Fibroblast of villous mesenchyme (primary cell): ENCODE results near the gene PRKCE. TPM values are rescaled to one million over a fixed set of nuclear protein-coding genes. Genes with fewer than 3 reads are reported as not detected.

Experiments used
- DNase-seq: peaks from one replicate; pipeline ENCODE4 v3.0.0-alpha.2; 2010; ENCODE audit warnings: low read depth
- H3K4me3 ChIP-seq: 2 replicates; pipeline ENCODE4 v1.5.1; 2011; ENCODE audit warnings: low read depth, mild to moderate bottlenecking, low read length
- total RNA-seq: library from RNA; depleted of rRNA; stranded (reverse); fragments of >200 nt; gene quantifications from 2 replicates; pipeline ENCODE4 v1.2.3, GENCODE V29; 2012
- TF ChIP-seq, protein P1 (sequence below): IDR thresholded peaks from 2 replicates; pipeline ENCODE4 v1.5.1; 2012; ENCODE audit warnings: low read depth, mild to moderate bottlenecking, low read length; ENCODE audit not compliant: insufficient read depth

PRKCE gene
- total RNA-seq, 1 donor, result 27.2 TPM

DNA sequence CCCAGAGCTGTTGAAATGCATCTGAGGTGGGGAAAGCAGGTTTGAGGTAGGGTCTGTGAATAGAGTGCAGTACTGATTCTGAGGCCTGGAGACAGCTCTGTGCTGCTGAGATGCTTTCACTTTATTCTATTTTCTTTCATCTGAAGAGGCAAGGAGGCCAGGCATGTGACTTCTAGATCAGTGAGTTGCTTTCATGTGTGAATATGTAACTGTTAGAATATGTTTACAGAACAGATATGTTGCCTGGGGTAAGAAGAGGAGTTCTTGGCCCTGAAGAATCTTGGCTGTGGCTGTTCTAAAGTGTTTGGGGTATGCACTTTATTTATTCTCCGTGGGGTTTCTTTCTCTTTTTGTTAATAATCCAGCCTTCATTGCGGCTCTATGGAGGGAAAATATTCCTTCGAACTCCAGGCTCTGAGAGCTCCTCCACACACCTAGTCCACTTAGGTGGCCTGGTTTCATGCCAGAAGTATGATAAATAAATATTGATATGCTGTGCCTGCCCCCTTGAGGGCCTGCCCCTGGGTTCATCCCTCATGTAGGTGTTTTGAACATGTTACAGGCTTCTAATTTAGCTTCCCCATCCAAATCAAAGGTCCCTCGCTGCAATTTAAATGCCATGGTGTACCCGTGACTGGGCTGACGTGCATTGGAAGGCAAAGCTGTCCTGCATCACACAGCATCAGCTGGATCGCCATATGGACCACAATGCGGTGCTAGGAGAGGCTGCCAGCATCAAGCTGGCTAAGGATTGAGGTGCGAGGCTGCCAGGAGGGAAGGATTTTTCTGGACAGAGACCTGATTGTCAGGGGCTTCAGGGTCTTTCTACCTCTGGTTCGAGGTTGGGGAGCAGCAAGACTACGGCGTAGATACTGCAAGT lies 102.9 kb downstream of the PRKCE start:
- H3K4me3 ChIP-seq, result no peak overlapping the region
- TF ChIP-seq, protein P1, sequence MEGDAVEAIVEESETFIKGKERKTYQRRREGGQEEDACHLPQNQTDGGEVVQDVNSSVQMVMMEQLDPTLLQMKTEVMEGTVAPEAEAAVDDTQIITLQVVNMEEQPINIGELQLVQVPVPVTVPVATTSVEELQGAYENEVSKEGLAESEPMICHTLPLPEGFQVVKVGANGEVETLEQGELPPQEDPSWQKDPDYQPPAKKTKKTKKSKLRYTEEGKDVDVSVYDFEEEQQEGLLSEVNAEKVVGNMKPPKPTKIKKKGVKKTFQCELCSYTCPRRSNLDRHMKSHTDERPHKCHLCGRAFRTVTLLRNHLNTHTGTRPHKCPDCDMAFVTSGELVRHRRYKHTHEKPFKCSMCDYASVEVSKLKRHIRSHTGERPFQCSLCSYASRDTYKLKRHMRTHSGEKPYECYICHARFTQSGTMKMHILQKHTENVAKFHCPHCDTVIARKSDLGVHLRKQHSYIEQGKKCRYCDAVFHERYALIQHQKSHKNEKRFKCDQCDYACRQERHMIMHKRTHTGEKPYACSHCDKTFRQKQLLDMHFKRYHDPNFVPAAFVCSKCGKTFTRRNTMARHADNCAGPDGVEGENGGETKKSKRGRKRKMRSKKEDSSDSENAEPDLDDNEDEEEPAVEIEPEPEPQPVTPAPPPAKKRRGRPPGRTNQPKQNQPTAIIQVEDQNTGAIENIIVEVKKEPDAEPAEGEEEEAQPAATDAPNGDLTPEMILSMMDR, result no peak
- DNase-seq, result no peak

DNA sequence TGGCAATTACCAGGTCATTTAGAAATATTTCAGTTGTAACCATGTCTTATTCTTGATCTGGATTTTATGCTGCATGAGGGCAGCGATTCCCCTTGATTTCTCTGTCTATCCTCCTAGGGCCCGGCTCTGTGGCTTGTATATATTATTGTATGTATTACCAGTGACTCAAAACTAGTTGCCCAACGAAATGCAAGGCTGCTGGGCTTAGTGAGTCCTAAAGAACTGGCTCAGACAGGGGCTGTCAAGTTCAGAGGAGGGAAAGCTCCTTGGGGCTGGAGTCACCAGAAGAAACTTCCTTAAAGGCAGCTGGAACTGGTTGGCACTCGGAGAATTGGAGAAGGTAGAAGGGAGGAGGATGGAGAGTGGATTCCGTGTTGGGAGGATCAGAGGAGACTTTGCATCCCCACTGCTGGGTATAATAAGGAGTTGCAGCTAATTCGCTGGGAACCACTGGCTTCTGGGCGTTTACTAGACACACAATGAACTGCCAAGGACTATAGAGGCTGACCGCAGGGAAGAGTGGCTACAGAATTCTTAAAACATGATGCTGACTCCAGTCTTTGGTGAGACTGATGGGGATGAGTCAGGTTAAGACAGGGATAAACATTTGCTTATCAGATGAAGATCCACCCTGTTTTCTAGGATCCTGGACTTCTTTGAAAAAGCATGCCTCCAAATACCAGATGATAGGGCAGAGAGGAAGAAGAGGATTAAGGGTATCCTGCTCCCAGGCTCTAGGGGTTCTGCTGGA lies 104.3 kb downstream of the PRKCE start:
- TF ChIP-seq, protein P1, result no peak
- peak overlapping the region; percentile 12 for H3K4me3 ChIP-seq
- peak; percentile 99 for DNase-seq

DNA sequence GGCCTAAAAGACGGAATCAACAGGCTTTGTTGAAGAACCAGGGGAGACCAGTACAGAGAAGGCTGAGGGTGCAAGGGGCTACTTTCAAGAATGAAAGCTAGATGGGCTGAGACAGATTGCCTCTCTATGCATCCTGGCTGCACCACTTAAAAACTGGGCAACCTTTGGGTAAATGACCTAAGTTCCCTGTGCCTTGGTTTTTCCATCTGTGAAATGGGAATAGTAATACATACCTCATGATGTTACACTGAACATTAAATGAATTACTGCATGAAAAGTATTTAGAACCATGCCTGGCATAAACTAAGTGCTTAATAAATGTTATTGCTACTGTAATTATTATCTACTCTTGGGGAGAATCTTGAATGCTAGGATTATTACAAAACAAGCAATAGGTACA lies 106.5 kb downstream of the PRKCE start:
- H3K4me3 ChIP-seq, result no peak overlapping the region
- no peak for DNase-seq
- TF ChIP-seq, protein P1, result no peak

DNA sequence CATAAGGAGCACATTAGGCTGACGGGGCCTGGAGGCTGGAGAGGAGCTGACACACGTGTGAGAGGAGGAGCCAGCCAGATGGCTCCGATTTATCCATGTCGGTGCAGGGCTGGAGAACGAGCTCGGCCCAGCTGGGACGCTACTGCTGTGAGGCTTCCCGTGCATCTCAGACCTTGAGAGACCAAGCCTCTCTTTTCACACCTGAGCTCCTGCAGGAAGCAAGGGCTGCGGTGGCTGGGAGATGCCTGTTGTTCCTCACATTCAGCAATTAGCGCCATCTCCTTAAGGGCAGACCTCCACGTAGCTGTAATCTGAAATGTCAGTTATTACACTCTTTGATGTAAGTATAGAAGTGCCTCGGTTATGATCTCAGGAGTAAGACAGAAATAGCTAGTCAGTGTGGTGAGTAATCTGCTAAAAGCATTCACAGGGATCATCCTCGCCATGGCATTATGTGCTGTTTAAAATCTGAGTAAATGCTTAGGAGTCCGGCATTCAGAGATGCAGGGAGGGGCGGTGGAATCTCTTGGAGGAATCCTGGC lies 107.9 kb downstream of the PRKCE start:
- peak overlapping the region; percentile 10 for H3K4me3 ChIP-seq
- DNase-seq, result peak; percentile 79
- TF ChIP-seq, protein P1, result no peak

DNA sequence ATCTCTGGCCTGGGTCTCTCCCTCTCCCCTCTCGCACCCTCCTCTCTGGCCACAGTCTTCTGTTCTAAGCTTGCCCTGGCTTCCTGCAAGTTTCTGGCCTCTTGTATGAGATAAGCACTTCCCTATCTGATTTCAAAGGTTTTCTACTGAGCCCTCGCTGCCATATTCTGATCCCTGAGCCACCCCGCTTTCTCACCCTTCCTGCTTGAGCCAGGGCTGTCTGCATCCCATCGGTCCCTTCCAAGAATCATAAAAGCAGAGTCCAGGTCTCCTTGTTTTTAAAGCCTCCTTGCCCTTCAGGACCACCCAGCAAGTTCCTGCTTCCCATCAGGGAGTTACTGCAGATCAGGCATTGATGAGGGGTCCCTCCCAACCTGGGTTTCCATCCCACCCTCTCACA lies 110.2 kb downstream of the PRKCE start:
- TF ChIP-seq, protein P1, result no peak
- no peak for DNase-seq
- no peak overlapping the region for H3K4me3 ChIP-seq

DNA sequence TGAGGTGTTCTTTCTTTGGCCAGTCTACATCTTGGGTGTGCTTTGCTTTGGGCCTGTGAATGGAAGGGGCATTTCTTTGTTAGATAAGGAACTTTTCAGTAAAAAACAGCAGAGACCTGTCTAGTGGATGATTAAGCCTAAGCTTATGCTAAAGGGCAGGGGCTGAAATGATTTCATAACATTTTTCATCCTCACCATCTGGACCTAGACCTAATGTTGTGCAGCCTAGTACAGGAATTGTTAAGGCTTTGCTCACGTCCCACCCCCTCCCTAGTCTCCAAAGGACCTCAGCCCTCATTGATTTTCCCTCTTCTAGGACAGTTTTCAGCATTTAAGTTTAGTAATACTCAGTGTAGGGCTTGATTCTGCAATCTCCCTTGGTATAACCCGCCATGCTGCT lies 111.8 kb downstream of the PRKCE start:
- no peak overlapping the region for H3K4me3 ChIP-seq
- TF ChIP-seq, protein P1, result no peak
- peak; percentile 92 for DNase-seq
